Natural killer cell (primary cell): ENCODE data around the gene TMEM259. TPM values are rescaled to one million over a fixed set of nuclear protein-coding genes. Genes with fewer than 3 reads are reported as not detected.

Source experiments
- ATAC-seq, 3 donors: fragments of 150-1000 bp in 2 of 3; fragments of 200-7000 bp in 1 of 3; cut with Tn5 transposase; 1 replicate in 1 of 3; 2 replicates in 2 of 3; pipeline ENCODE4 v1.10.0; 2021; ENCODE audit warnings: mild to moderate bottlenecking in 2 of 3, moderate library complexity in 2 of 3
- DNase-seq, 2 donors: peaks; one replicate each; pipeline versions ENCODE4 v3.0.0 to v3.0.0-alpha.2; 2013 to 2021; ENCODE audit warnings: mixed read lengths in 1 of 2
- H3K27ac ChIP-seq: one replicate; pipeline ENCODE4 v1.5.1; 2013; ENCODE audit warnings: mild to moderate bottlenecking, low read length
- H3K27me3 ChIP-seq: one replicate; pipeline ENCODE4 v1.6.1; 2013; ENCODE audit warnings: low read length; ENCODE audit not compliant: control insufficient read depth, insufficient read depth
- H3K36me3 ChIP-seq: one replicate; pipeline ENCODE4 v1.6.1; 2013; ENCODE audit warnings: low read length; ENCODE audit not compliant: control insufficient read depth, insufficient read depth
- H3K4me1 ChIP-seq: one replicate; pipeline ENCODE4 v1.6.1; 2013; ENCODE audit warnings: low read length; ENCODE audit not compliant: control insufficient read depth, insufficient read depth
- H3K4me3 ChIP-seq: one replicate; pipeline ENCODE4 v1.5.1; 2013; ENCODE audit warnings: low read length
- H3K9me3 ChIP-seq: one replicate; pipeline ENCODE4 v1.6.1; 2013; ENCODE audit warnings: low read length; ENCODE audit not compliant: control insufficient read depth, insufficient read depth
- H3K27ac Mint-ChIP-seq, 2 donors: one replicate each; pipeline ENCODE4 v1.8.0; 2022; ENCODE audit warnings: mild to moderate bottlenecking in 2 of 2, mixed read lengths in 2 of 2, moderate library complexity in 1 of 2
- H3K27me3 Mint-ChIP-seq, 2 donors: one replicate each; pipeline ENCODE4 v1.8.0; 2022; ENCODE audit warnings: low read depth in 2 of 2, mixed read lengths in 2 of 2
- H3K36me3 Mint-ChIP-seq: one replicate; pipeline ENCODE4 v1.8.0; 2022; ENCODE audit warnings: mixed read lengths
- H3K4me1 Mint-ChIP-seq, 2 donors: one replicate each; pipeline ENCODE4 v1.8.0; 2022; ENCODE audit warnings: mixed read lengths in 2 of 2
- H3K4me3 Mint-ChIP-seq: one replicate; pipeline ENCODE4 v1.8.0; 2022; ENCODE audit warnings: mild to moderate bottlenecking, moderate library complexity, mixed read lengths
- H3K9me3 Mint-ChIP-seq, 2 donors: one replicate each; pipeline ENCODE4 v1.8.0; 2022; ENCODE audit warnings: mixed read lengths in 2 of 2
- WGBS: methylation state at CpG from one replicate; pipeline ENCODE4 v1.1.7; 2013; ENCODE audit warnings: missing lambda C conversion rate; ENCODE audit not compliant: insufficient coverage; 5-methylcytosine and 5-hydroxymethylcytosine counted together
- intact Hi-C: fragments of 100-400 bp; cut with micrococcal nuclease; formaldehyde crosslinking; loops from one replicate; pipeline ENCODE4 v1.14.2; 2022
- total RNA-seq, 4 donors: library from RNA; stranded (reverse); fragments of 120-200 nt in 1 of 4; gene quantifications; one replicate each; pipeline versions ENCODE4 v1.2.3 to v1.2.4, GENCODE V29; 2013 to 2022
- TF ChIP-seq, protein P1 (sequence below): fragments of 200-600 bp; IDR thresholded peaks from one replicate; pipeline ENCODE4 v1.8.0; 2022; ENCODE audit warnings: antibody characterized with exemption

Gene TMEM259
- total RNA-seq, 3 donors from 2014 or later (not counting 1 experiment from before 2014, with no cell fraction given): 310 to 354 (median 317) TPM

DNA sequence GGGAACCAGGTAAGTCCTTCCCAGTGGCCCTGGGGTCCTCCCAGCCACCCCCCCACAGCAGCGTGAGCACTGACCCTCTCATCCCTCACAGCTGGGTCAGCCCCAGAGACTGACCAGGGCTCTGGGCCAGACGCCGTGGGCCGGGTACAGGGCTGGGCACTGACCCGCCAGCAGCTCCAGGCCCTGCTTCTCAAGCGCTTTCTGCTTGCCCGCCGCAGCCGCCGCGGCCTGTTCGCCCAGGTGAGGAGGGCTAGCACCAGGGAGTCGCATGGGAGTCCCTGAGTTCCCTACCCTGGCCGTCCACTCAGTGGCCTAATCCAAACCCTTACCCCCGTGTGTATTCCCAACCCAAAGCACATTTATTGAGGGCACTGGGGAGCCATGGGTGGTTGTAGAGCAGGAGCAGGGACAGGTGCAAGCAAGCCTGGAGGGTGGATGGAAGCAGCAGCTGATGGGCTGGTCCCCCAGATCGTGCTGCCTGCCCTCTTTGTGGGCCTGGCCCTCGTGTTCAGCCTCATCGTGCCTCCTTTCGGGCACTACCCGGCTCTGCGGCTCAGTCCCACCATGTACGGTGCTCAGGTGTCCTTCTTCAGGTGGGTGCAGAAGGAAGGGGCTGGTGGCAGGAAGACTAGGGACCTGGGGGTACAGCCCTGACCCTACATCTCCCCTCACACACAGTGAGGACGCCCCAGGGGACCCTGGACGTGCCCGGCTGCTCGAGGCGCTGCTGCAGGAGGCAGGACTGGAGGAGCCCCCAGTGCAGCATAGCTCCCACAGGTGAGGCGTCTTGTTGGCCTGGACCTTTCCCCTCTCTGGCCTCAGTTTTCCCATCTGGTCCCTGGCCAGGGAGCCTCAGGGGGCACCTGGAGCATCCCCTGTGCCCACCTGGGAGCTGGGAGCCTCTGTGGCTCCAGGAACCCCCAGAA is 33.4 kb upstream of the TMEM259 start:
- Histone ChIP-seq H3K36me3 (peaks cover 38% of the 10 kb centered on the region), H3K27me3 (no peaks in the 10 kb centered on the region), H3K4me1 (peaks cover 8% of the 10 kb centered on the region), H3K9me3 (peaks cover 27% of the 10 kb centered on the region), H3K4me3 (no peak overlapping the region), H3K27ac (no peak overlapping the region)
- intact Hi-C loops: loop anchor here (5.0 kb wide), 1 partner anchor 138 kb away; no protein-coding TSS in a partner anchor
- TF ChIP-seq, protein P1, sequence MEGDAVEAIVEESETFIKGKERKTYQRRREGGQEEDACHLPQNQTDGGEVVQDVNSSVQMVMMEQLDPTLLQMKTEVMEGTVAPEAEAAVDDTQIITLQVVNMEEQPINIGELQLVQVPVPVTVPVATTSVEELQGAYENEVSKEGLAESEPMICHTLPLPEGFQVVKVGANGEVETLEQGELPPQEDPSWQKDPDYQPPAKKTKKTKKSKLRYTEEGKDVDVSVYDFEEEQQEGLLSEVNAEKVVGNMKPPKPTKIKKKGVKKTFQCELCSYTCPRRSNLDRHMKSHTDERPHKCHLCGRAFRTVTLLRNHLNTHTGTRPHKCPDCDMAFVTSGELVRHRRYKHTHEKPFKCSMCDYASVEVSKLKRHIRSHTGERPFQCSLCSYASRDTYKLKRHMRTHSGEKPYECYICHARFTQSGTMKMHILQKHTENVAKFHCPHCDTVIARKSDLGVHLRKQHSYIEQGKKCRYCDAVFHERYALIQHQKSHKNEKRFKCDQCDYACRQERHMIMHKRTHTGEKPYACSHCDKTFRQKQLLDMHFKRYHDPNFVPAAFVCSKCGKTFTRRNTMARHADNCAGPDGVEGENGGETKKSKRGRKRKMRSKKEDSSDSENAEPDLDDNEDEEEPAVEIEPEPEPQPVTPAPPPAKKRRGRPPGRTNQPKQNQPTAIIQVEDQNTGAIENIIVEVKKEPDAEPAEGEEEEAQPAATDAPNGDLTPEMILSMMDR: no peak
- no peak for DNase-seq
- WGBS: 95% methylated on average over 25 of the region's 28 CpGs
- Mint-ChIP-seq H3K27ac (no peak overlapping the region), H3K4me1 (peaks cover 14 to 17% of the 10 kb centered on the region in 2 donors), H3K4me3 (no peak overlapping the region), H3K27me3 (no peaks in the 10 kb centered on the region), H3K9me3 (no peaks in the 10 kb centered on the region), H3K36me3 (no peaks in the 10 kb centered on the region)
- no peak for ATAC-seq

- Mint-ChIP-seq H3K27me3 (no peaks in the 10 kb centered on the region), H3K9me3 (no peaks in the 10 kb centered on the region), H3K36me3 (no peaks in the 10 kb centered on the region), H3K4me1 (peaks cover 14 to 17% of the 10 kb centered on the region in 2 donors), H3K4me3 (no peak overlapping the region), H3K27ac (no peak overlapping the region)
- Histone ChIP-seq H3K4me3 (no peak overlapping the region), H3K36me3 (peaks cover 39% of the 10 kb centered on the region), H3K4me1 (peaks cover 8% of the 10 kb centered on the region), H3K27ac (no peak overlapping the region), H3K27me3 (no peaks in the 10 kb centered on the region), H3K9me3 (peaks cover 23% of the 10 kb centered on the region)
- intact Hi-C loops: no loop called here
- DNase-seq (no peak), ATAC-seq (no peak)
- WGBS: 95% methylated on average over 31 of the region's 31 CpGs
- TF ChIP-seq, protein P1: no peak
These were observed 32.5 kb upstream of the TMEM259 start for GRCh38 chr19:1053176-1054101.

DNA sequence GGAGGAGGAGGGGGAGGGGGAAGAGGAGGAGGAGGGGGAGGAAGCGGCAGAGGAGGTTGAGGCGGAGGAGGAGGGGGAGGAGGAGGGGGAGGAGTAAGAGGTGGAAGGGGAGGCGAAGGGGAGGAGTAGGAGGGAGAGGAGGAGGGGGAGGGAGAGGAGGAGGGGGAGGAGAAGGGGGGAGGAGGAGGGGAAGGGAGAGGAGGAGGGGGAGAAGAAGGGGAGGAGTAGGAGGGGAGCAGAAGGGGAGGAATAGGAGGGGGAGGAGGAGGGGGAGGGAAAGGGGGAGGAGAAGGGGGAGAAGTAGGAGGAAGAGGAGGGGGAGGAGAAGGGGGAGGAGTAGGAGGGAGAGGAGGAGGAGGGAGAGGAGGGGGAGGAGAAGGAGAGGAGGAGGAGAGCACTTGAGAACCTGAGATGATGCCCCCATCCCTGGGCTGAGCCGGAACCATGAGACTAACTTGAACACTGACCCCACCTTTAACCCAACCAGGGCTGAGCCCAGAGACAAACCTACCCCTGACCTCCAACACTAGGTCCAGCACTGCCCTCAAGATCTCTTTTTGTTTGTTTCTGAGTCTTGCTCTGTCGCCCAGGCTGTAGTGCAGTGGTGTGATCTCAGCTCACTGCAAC is 31.5 kb upstream of the TMEM259 start:
- Histone ChIP-seq H3K27ac (no peak overlapping the region), H3K27me3 (no peaks in the 10 kb centered on the region), H3K36me3 (peaks cover 37% of the 10 kb centered on the region), H3K4me3 (no peak overlapping the region), H3K9me3 (peaks cover 13% of the 10 kb centered on the region), H3K4me1 (peaks cover 3% of the 10 kb centered on the region)
- ATAC-seq (no peak), DNase-seq (no peak)
- WGBS: 86% methylated on average over 2 of the region's 5 CpGs
- Mint-ChIP-seq H3K9me3 (no peaks in the 10 kb centered on the region), H3K27me3 (no peaks in the 10 kb centered on the region), H3K4me1 (peaks cover 7 to 12% of the 10 kb centered on the region in 2 donors), H3K36me3 (no peaks in the 10 kb centered on the region), H3K27ac (no peak overlapping the region), H3K4me3 (no peak overlapping the region)
- intact Hi-C loops: no loop called here
- TF ChIP-seq, protein P1: no peak
